Measurements from ENCODE around the gene ASPG.

GRCh38 chr14:104085889-104086201, 345 bp downstream of the ASPG start:
- no peak for TF ChIP-seq FOXJ3 (CRISPR knock-in tag; IDR thresholded peaks at IDR 0.05; ENCODE audit: borderline replicate concordance)
- no peak for TF ChIP-seq ZNF423 (CRISPR knock-in tag; IDR thresholded peaks at IDR 0.05)
- TF ChIP-seq E2F4 (CRISPR knock-in tag; IDR thresholded peaks at IDR 0.05; ENCODE audit: borderline replicate concordance, low read depth) = no peak
- TF ChIP-seq CREB1 (CRISPR knock-in tag; IDR thresholded peaks at IDR 0.05) = no peak
- no peak for TF ChIP-seq MLX (CRISPR knock-in tag; IDR thresholded peaks at IDR 0.05)
- TF ChIP-seq TCF7 (CRISPR knock-in tag; IDR thresholded peaks at IDR 0.05; ENCODE audit: low read depth) = no peak
- no peak for TF ChIP-seq CTCF (IDR thresholded peaks at IDR 0.05)
- TF ChIP-seq CREM (CRISPR knock-in tag; IDR thresholded peaks at IDR 0.05) = no peak
- TF ChIP-seq E2F1 (CRISPR knock-in tag; IDR thresholded peaks at IDR 0.05) = no peak
- TF ChIP-seq ZNF232 (CRISPR knock-in tag; IDR thresholded peaks at IDR 0.05) = no peak
- TF ChIP-seq USF2 (CRISPR knock-in tag; IDR thresholded peaks at IDR 0.05) = no peak
- TF ChIP-seq AFF4 (CRISPR knock-in tag; IDR thresholded peaks at IDR 0.05; ENCODE audit: borderline replicate concordance) = no peak
- no peak for TF ChIP-seq MAX (CRISPR knock-in tag; IDR thresholded peaks at IDR 0.05)
